Activated T-cell treated with anti-CD3 and anti-CD28 coated beads for 1 hour (primary cell): ENCODE data around the gene ARHGAP33.

Experiments
- DNase-seq: peaks from one replicate; pipeline ENCODE4 v3.0.0-alpha.2; 2020; ENCODE audit warnings: low read depth

ARHGAP33 gene

DNA sequence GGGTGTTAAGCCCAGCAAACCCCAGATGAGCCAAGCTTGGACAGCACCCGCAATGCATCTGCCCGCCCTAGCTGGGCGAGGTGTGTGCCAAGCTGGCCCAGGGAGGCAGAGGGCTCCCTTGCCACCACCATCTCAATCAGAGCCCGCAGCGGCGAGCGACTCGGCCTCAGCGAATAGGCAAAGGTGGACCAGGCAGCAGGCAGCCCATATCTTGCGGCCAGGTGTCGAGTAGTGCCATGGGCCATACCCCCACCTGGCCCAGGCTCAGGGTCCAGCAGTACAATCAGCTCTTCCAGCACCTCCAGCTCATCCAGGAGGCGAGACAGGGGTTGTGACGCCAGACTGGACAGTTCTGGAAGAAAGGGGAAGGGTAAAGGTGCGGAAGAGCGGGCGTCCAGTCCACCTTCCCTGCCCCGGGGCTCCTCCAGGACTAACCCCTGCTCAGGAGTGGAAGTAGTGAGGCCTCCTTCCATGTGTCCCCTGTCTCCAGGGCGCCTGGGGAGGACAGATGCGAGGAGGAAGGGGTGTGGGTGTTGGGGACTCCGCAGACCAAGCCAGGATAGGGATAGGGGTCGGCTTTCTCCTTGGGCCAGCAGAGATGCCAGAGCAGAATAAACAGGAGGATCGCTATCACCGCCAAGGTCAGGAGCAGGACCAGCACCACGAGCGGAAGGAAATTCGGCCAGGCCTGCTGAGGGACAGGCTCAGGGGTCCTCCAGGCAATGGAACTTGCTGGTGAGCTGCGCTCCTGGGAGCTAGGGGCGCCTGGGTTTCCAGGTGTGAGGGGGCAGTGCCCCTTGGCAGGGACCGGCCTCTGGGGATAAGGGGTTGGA is 35.9 kb upstream of the ARHGAP33 start:
- no peak for DNase-seq

- DNase-seq: no peak
These were observed 35.3 kb upstream of the ARHGAP33 start for GRCh38 chr19:35740108-35740422.

GRCh38 chr19:35740423-35741202 is 34.8 kb upstream of the ARHGAP33 start:
- DNase-seq: peak; percentile 94

GRCh38 chr19:35741203-35741515 is 34.2 kb upstream of the ARHGAP33 start:
- DNase-seq: no peak

GRCh38 chr19:35742121-35742724 is 33.1 kb upstream of the ARHGAP33 start, which contains the start of gene IGFLR1:
TSS of gene IGFLR1 (minus strand) at chr19:35742452. CDS start at chr19:35741180, 1,272 bp downstream.
- peak; percentile 37 for DNase-seq

DNA sequence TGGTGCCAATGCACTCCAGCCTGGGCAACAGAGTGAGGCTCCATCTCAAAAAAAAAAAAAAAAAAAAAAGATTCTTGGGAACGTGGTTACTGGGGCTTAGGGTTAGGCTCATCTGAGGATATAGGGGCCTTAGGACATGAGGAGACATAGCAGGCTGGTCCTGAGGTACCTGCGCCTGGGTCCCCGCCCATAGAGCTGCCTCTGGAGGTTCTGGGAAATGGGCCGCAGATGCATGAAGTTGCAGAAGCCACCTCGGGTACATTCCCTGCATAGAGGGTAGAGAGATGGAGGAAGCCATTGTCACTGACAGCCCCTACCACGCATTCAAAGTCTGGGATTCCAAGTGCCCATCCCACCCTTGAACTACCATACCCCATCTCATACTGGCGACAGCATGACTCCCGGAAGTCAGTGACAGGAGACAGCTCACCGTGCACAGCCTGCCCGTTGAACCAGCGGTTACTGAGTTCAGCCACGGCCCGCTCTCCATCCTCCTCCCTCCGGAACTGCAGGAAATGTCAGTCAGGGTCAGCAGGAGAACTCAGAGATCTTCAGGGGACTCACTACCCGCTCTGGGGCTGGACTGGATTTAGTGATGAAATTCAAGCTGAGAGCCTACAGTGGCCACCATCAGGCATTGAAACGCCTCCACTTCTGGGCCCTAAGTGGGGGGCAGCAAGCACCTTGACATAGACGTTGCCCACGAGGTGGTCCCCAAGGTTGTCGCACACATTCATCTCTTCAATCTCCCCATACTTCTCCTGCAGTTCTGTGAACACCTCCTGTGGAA is 31.5 kb upstream of the ARHGAP33 start:
- no peak for DNase-seq

DNA sequence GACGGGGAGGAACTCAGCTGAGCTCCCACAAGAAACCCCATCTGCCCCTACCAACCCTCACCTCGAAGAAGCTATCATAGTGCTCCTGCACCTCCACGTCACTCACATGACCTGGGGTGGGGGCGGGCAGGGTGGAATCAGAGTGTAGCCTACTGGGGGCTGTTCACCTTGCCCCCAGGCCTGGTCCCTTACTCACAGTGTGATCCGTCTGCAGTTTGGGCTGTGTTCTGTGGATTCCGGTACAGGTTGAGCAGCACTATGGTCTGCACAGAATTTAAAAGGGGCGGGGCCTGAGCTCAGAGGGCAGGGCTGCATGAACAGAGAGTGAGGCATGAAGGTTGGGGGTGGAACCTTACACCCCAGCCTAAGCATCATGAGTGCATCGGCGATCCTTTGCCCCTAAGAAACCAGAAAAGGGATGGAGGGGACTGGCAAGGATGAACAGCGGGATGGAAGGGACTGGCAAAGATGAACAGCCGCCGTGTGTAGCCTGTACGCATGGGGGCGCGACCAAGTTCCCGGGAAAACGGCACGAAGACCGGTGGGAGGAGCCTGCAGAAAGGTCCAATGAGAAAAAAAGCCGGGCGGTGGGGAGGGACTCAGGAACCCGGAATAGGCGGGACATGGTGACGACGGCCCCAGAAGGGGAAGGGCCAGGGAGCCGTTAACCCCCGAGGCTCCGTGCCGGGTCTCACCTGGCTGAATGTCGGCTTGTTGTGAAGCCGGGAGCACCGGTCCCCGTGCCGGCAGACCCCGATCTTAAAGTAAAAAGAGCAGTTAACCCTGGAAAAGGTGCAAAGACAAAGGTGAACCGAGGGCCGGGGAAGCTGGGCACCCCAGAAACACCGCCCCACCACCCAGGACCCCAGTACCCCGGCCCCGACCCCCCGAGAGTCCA is 30.7 kb upstream of the ARHGAP33 start:
- peak; percentile 87 for DNase-seq

- peak; percentile 91 for DNase-seq
These were observed 29.9 kb upstream of the ARHGAP33 start, which contains the start of the genes PSENEN and U2AF1L4 for GRCh38 chr19:35745328-35746086. TSS of gene PSENEN (plus strand) at chr19:35745651. CDS start at chr19:35745931, 280 bp downstream. TSS of gene U2AF1L4 (minus strand) at chr19:35745418. CDS start at chr19:35745391, 27 bp downstream.

GRCh38 chr19:35746087-35746462 is 29.3 kb upstream of the ARHGAP33 start:
- DNase-seq: no peak

- no peak for DNase-seq
These were observed 28.8 kb upstream of the ARHGAP33 start for GRCh38 chr19:35746531-35746930.

GRCh38 chr19:35748106-35749020 is 27.0 kb upstream of the ARHGAP33 start, which contains the start of gene LIN37:
TSS of gene LIN37 (plus strand) at chr19:35748576. CDS start at chr19:35748725, 149 bp downstream.
- peak; percentile 98 for DNase-seq

GRCh38 chr19:35750167-35750566 is 25.2 kb upstream of the ARHGAP33 start:
- DNase-seq: no peak

DNA sequence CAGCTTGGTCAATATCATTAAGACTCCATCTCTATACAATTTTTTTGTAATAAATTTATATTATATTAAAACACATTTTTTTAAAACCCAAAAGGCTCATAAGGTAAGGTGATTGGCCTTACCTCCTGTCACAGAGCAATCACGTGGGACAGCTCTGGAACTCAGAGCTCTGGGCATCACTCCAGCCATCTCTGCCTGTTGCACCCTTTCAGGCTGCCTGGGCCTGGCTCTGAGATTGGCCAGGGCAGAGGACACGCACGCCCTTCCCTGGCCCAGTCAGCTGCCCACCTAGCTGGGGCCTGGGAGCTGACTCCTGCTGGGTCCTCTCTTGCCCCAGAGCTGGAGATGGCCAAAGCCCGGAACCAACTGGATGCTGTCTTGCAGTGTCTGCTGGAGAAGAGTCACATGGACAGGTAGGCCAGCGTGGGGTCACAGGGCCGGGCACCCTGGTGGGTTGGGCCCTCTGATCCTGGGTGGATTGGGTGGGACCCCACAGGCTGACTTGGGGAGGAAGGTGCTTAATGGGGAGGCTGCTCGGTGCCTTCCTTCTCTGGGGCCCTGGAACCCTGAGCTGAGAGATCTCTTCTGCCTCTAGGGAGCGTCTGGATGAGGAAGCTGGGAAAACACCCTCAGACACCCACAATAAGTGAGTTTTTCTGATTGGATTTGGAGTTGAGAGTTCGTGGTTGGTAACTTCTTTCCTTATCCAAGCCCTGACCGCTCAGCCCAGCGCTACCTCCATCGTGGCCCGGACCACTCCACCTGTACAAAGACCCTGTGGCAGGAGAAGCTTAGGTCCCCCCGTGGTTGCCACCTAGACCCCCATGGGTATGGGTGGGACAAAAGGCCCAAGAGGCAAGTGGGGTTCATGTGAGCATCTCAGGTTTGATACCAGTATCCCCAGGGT is 23.3 kb upstream of the ARHGAP33 start:
- DNase-seq: no peak

DNA sequence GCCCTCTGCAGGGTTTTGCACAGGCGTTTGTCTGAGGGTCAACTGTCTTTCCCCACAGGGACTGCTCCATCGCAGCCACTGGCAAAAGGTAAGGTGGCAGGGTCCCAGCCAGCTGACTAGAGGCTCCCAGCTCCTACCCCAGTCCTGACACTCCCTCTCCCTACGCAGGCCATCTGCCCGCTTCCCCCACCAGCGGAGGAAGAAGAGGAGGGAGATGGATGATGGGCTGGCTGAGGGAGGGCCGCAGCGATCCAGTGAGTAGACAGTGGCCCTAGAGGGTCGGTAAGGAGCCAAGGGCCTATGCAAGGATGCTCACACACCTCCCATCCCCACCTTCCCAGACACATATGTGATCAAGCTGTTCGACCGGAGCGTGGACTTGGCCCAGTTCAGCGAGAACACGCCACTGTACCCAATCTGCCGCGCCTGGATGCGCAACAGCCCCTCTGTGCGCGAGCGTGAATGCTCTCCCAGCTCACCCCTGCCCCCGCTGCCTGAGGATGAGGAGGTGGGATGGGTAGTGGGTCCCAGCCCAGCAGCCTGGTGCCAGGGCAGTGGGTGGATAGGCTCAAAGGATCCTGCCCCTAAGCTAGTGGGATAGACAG is 22.5 kb upstream of the ARHGAP33 start:
- DNase-seq: no peak

- DNase-seq: no peak
These were observed 21.6 kb upstream of the ARHGAP33 start for GRCh38 chr19:35753634-35754369.

DNA sequence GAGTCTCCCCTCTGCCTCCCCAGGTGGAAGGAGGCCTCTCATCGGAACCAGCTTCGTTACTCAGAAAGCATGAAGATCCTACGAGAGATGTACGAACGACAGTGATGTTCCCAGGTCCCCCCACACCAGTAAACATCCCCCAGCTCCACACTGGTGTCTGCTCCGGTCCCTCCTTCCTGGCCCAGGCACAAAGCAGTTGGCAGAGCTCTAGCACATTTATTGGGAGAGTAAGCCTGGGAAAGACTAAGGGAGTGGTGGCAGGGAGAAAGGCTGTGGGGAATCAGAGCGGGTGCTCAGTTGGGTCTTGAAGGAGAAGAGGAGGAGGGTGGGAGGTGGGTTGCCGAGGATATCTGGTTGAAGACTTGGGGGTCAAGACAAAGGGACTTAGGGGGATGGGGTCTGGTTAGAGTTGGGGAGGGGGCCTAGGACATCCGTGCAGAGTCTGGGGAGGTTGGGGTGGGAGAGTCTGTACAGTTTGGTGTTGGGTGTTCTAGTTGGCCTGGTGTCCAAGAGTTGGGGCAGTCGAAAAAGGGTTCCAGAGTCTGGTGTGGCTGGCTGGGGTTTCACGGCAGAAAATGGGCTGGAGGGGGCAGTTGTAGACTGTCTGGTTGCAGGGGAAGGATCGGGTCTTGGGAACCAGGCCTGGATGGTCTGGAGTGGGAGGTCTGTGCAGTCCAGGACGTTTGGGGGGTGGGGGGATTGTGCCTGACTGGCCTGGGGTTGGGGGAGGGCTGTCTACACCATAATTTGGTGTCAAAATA is 20.8 kb upstream of the ARHGAP33 start:
- DNase-seq: no peak
